GM23248 (cell line): ENCODE measurements around the gene TMEM217.

Experiments
- EZH2 ChIP-seq: fragments of 200-600 bp; sonication (generic); IDR thresholded peaks from 2 replicates; pipeline ENCODE4 v1.6.1; 2018; ENCODE audit warnings: antibody characterized with exemption, mild to moderate bottlenecking; ENCODE audit not compliant: insufficient read depth, poor library complexity, severe bottlenecking
- EZH2phosphoT487 ChIP-seq: fragments of 200-600 bp; sonication (generic); IDR thresholded peaks from 2 replicates; pipeline ENCODE4 v1.6.1; 2018; ENCODE audit warnings: antibody characterized with exemption, moderate library complexity, mild to moderate bottlenecking, low read depth; ENCODE audit not compliant: insufficient read depth

DNA sequence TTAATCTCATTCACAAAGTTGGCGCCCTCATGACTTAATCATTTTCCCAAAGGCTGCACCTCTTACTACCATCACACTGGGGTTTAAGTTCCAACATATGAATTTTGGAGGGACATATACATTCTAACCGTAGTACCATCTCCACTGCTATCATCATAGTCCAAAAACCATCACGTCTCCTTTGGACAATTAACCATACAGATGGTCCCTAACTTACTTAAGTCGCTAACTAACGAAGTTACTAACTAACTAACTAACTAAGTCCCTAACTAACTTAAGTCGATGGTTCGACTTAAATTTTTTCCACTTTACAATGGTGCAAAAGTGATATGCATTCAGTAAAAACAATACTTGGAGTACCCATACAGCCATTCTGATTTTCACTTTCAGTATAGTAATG lies 24.4 kb downstream of the TMEM217 start:
- TF ChIP-seq EZH2phosphoT487 (no peak), EZH2 (no peak)
